Epithelial cell of proximal tubule (primary cell): ENCODE measurements around the gene TRAP1. TPM values are rescaled to one million over a fixed set of nuclear protein-coding genes. Genes with fewer than 3 reads are reported as not detected.

Experiments used
- DNase-seq: peaks from one replicate; pipeline ENCODE4 v3.0.0-alpha.2; 2011; ENCODE audit warnings: low read depth
- H3K4me3 ChIP-seq: 2 replicates; pipeline ENCODE4 v1.5.1; 2011; ENCODE audit warnings: low read depth, mild to moderate bottlenecking, low read length
- total RNA-seq: library from RNA; depleted of rRNA; stranded (reverse); fragments of >200 nt; gene quantifications from 2 replicates; pipeline ENCODE4 v1.2.3, GENCODE V29; 2015
- TF ChIP-seq, protein P1 (sequence below): conservative IDR thresholded peaks from 2 replicates; pipeline ENCODE4 v1.5.1; 2012; ENCODE audit warnings: low read depth, mild to moderate bottlenecking, low read length

Gene TRAP1
- total RNA-seq, 1 donor from 2014 or later = 143 TPM

GRCh38 chr16:3651461-3652372 lies 65.6 kb downstream of the TRAP1 start:
- DNase-seq = no peak
- TF ChIP-seq, protein P1, sequence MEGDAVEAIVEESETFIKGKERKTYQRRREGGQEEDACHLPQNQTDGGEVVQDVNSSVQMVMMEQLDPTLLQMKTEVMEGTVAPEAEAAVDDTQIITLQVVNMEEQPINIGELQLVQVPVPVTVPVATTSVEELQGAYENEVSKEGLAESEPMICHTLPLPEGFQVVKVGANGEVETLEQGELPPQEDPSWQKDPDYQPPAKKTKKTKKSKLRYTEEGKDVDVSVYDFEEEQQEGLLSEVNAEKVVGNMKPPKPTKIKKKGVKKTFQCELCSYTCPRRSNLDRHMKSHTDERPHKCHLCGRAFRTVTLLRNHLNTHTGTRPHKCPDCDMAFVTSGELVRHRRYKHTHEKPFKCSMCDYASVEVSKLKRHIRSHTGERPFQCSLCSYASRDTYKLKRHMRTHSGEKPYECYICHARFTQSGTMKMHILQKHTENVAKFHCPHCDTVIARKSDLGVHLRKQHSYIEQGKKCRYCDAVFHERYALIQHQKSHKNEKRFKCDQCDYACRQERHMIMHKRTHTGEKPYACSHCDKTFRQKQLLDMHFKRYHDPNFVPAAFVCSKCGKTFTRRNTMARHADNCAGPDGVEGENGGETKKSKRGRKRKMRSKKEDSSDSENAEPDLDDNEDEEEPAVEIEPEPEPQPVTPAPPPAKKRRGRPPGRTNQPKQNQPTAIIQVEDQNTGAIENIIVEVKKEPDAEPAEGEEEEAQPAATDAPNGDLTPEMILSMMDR = no peak
- H3K4me3 ChIP-seq = no peak overlapping the region

- no peak overlapping the region for H3K4me3 ChIP-seq
- TF ChIP-seq, protein P1 = no peak
- DNase-seq = no peak
Measured at GRCh38 chr16:3650631-3651265, 66.6 kb downstream of the TRAP1 start.

DNA sequence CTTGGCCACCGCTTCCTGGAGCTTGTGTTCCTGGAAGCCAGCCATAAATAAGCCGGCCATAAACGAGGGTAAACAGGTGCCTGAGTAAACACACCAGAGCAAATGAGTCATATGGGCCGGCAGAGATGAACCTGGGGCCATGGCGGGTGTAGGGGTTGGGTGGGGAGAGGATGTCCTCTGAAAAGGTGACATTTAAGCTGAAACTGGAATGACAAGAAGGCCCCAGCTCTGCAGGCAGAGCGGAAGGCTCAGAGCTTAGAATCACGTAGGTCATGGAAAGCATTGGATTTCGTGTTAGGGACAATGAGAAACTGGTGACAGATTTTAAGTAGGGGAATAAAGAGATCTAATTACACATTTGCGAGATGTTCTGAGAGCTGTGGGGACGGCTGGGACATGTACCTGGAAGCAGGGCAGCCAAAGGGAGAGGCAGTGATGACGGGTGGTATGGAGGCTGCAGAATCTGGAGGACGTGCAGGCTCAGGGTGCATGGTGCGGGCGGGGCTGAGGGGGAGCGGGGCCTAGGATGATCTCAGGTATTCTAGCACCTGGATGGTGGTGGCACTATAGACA lies 70.9 kb downstream of the TRAP1 start:
- TF ChIP-seq, protein P1 = no peak
- no peak for DNase-seq
- no peak overlapping the region for H3K4me3 ChIP-seq

DNA sequence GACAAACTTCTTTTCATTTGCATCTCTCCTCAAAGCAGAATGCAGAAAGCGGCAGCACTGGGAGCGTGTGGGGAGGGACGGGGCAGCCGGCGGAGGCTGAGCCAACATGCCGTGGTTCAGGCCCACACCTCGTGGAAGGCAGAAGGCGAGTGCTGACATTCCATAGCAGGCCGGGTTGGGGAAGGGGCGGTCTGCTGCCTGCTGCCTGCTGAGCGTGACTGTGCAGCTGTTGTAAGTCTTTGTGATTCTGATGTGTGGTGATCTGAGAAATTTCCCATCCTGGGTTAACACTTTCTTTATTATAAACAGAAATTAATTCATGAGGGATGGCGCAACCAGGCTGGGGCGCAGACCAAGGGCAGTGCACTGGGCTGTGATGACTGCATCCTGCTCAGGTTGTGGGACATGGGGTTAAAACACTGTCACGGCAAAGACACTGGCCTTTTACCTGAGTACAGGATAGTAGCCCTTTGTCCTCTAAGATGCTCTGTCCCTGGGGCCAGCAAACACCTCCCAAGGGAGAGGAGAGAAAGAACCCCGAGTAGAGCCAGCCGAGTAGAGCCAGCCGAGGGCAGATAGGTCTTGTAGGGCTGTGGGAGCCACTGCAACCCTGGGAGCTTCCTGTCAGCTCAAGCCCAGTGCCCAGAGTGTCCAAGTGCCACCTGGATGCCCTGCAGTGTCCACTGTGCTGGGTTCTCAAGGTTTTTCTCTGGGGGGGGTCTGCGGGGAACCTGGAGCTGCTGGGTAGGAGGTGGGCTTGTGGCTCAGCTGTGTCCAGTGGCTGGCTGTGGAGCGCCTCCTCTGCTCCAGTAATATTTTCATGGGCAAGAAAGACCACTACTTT lies 71.6 kb downstream of the TRAP1 start:
- TF ChIP-seq, protein P1 = no peak
- H3K4me3 ChIP-seq = no peak overlapping the region
- DNase-seq = no peak

DNA sequence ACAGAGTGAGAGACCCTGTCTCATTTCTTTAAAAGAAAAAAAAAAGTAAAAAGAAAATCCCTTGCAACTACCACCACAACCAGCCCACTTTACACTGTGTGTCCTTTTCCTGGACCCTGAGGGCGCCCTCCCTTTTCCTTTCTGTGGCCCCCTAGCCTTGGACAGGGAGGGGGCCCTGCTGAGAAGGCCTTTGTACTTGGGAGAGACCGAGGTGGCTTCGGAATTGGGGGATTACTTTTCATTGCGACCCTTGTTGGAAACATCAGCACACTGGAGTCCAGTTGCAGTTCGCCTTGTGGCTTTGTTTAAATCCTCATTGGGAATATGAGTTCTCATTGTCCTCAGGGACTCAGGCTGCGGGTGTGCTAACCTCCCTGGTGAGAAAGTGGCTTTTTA lies 72.2 kb downstream of the TRAP1 start:
- DNase-seq = no peak
- TF ChIP-seq, protein P1 = no peak
- no peak overlapping the region for H3K4me3 ChIP-seq

DNA sequence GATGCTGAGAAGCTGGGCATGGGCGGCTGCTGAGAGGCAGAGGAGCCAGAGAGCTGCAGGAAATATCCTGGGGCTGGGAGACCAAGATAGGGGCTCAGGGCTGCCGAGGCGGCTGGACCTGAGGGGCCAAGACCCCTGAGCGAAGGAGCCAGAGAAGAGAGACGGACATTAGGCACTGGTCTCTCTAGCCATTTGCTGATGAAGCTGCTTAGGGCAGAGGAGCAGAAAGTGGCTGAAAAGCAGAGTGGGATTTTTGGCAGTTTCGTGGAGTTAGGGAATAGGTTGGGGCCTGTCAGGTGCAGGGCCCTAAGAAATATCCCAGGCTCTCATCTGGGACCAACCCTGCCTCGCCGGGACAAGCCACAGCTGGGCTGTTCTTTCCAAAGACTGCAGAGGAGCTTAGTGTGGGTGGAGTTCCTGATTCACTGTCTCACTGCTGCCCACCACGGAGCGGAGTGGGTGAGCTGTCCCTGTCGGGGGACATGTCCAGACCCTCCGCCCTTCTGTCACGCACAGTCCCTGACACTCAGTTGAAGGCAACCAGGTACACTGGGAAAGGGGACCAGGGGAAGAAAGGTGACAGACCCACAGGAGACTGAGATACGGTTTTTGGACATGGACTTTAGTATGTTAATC lies 74.1 kb downstream of the TRAP1 start:
- no peak for DNase-seq
- H3K4me3 ChIP-seq = no peak overlapping the region
- TF ChIP-seq, protein P1 = no peak
